ENCODE results near the gene LIM2. TPM values are rescaled to one million over a fixed set of nuclear protein-coding genes. Genes with fewer than 3 reads are reported as not detected.

LIM2 gene
- total and polyA plus RNA-seq, 2 of the 8 experiments (the other 6 are each of a cell fraction or from before 2014, with no cell fraction given), result not detected

DNA sequence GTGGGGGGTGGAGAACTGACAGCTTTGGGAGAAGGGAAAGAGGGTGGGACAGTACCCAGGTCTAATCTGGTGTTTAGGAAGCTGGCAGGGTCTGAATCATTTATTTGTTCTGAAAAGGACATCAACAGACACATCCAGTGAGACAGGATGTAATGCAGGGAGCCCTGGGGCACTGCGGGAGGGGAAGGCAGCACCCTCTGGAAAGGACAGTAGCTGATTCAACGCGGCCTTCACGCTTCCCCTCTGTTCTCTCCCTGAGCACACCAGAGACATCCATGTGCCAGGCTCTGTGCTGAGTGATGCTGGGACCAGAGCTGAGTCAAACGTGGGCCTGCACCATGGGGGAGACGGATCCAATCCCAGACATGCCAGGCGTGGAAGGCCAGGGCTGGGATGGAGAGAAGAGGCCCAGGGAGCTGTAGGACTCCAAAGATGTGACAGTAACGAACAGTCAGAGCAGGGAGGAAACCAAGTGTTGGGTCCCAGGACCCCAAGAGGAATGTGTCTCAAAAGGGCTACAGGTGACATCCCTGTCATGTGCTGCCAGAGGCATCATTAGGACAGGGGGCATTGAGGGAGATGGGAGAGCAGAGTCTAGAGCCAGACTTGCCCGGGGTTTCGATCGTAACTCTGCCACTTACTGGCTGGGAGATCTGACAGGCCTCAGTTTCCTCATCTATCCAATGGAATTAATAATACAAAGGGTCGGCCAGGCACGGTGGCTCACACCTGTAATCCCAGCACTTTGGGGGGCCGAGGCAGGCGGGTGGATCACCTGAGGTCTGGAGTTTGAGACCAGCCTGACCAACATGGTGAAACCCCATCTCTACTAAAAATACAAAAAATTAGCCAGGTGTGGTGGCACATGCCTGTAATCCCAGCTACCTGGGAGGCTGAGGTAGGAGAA, 23.3 kb downstream of the LIM2 start:
- Histone ChIP-seq H3K27ac (ENCODE audit: low read depth, low read length) (no peak overlapping the region), H3K79me1 (ENCODE audit: low read depth, low read length) (no peaks in the 10 kb centered on the region), H4K20me1 (replicated peaks in 1 of 2; ENCODE audit: control insufficient read depth in 1 of 2, insufficient read depth in 2 of 2, low read length in 2 of 2) (no peaks in the 10 kb centered on the region), H2AFZ (ENCODE audit: low read length) (no peak overlapping the region), H2BK20ac (ENCODE audit: low read length) (no peak overlapping the region), H2BK12ac (ENCODE audit: low read depth, low read length) (0 out of 2 replicates have a peak overlapping the region, but pooled peaks have one; percentile 27), H3K4me1 (replicated peaks in 1 of 4; ENCODE audit: control insufficient read depth in 3 of 4, insufficient read depth in 4 of 4, low read length in 3 of 4) (peaks cover 2 to 18% (median 11%) of the 10 kb centered on the region in 4 experiments), H3K23me2 (ENCODE audit: low read depth, low read length) (peaks cover 18% of the 10 kb centered on the region), H3K4me2 (ENCODE audit: insufficient read depth in 1 of 2, low read depth in 2 of 2, low read length in 2 of 2) (no peak overlapping the region; a peak in 1 of 4 replicates), H3K18ac (ENCODE audit: extremely low read depth, low read length) (no peak overlapping the region), H2BK5ac (ENCODE audit: low read depth, low read length) (0 out of 2 replicates have a peak overlapping the region, but pooled peaks have one; percentile 16), H3K79me2 (ENCODE audit: control insufficient read depth in 1 of 2, insufficient read depth in 2 of 2, low read length in 2 of 2) (no peaks in the 10 kb centered on the region), H2BK15ac (ENCODE audit: low read length) (no peak overlapping the region), H4K8ac (ENCODE audit: extremely low read depth, insufficient read depth, low read length) (peak overlapping the region; percentile 35; the same call in 1 of the 2 replicates), H3K4me3 (ENCODE audit: extremely low read depth in 1 of 4, insufficient read depth in 2 of 4, low read depth in 3 of 4, low read length in 4 of 4) (no peak overlapping the region), H2BK120ac (replicated peaks; ENCODE audit: low read depth, low read length) (no peak overlapping the region), H3K4ac (replicated peaks; ENCODE audit: insufficient read length, low read depth, low read length) (peak overlapping the region; percentile 50), H3K9ac (replicated peaks in 1 of 4; ENCODE audit: extremely low read depth in 1 of 4, low read depth in 3 of 4, low read length in 3 of 4) (no peak overlapping the region), H3K14ac (ENCODE audit: insufficient read length) (no peak overlapping the region), H3K56ac (replicated peaks; ENCODE audit: insufficient read length, low read depth, low read length) (no peak overlapping the region), H3K36me3 (ENCODE audit: control insufficient read depth in 2 of 4, insufficient read depth in 4 of 4, low read length in 3 of 4) (no peaks in the 10 kb centered on the region), H3K9me3 (ENCODE audit: insufficient read depth in 2 of 2, low read depth in 1 of 2, low read length in 1 of 2) (no peaks in the 10 kb centered on the region), H4K91ac (replicated peaks; ENCODE audit: insufficient read length, low read length) (peak overlapping the region; percentile 71), H2AK5ac (ENCODE audit: low read depth, low read length) (peak overlapping the region; percentile 65; the same call in 1 of the 2 replicates), H4K5ac (ENCODE audit: insufficient read length, low read depth, low read length) (no peak overlapping the region), H3K27me3 (replicated peaks in 1 of 4; ENCODE audit: control insufficient read depth in 3 of 4, extremely low read depth in 1 of 4, insufficient read depth in 3 of 4, low read length in 3 of 4) (no peaks in the 10 kb centered on the region), H3K23ac (ENCODE audit: insufficient read length) (no peak overlapping the region)
- DNase-seq (ENCODE audit: low read depth in 1 of 2, low spot score in 2 of 2) (no peak), FAIRE-seq (no peak)
- POLR2A ChIA-PET (ENCODE audit: partially characterized antibody), result interaction anchor here (2.1 to 2.9 kb wide), 2 partner anchors 12 to 23 kb away, joined by 6 to 13 read pairs; partner anchors contain the start of gene VSIG10L
- 85% methylated on average over 15 of the region's 15 CpGs; no CpG with 5 or more reads in 1 of the 2 experiments for WGBS, 2 experiments (ENCODE audit: extremely low coverage in 1 of 2, insufficient coverage in 1 of 2, insufficient read length in 1 of 2, insufficient replicate concordance in 2 of 2, low coverage in 1 of 2, low lambda C conversion rate in 2 of 2, missing lambda C conversion rate in 1 of 2)
- CTCF ChIA-PET (ENCODE audit: partially characterized antibody), result interaction anchor here (0.7 to 3.5 kb wide), 6 partner anchors 15 to 70 kb away, joined by 3 to 14 read pairs (median 4); partner anchors contain the start of gene VSIG10L
- TF ChIP-seq EZH2 (IDR thresholded peaks at IDR 0.05; ENCODE audit: low read depth, low read length, severe bottlenecking) (no peak), GABPA (IDR thresholded peaks at IDR 0.05; ENCODE audit: borderline replicate concordance, insufficient read depth, low read length) (no peak), RNF2 (IDR thresholded peaks at IDR 0.05; ENCODE audit: borderline replicate concordance, low read depth, low read length, missing control alignments, poor library complexity, severe bottlenecking) (no peak), SP1 (IDR thresholded peaks at IDR 0.05; ENCODE audit: low read depth, low read length) (no peak), CTBP2 (IDR thresholded peaks at IDR 0.05; ENCODE audit: borderline replicate concordance, insufficient read depth, insufficient read length, low read length) (no peak), RFX5 (IDR thresholded peaks at IDR 0.05; ENCODE audit: borderline replicate concordance, low read depth, low read length) (no peak), EP300 (IDR thresholded peaks at IDR 0.05; ENCODE audit: borderline replicate concordance in 1 of 2, low read depth in 2 of 2, low read length in 2 of 2) (no peak)
- TF ChIP-seq, protein P1, sequence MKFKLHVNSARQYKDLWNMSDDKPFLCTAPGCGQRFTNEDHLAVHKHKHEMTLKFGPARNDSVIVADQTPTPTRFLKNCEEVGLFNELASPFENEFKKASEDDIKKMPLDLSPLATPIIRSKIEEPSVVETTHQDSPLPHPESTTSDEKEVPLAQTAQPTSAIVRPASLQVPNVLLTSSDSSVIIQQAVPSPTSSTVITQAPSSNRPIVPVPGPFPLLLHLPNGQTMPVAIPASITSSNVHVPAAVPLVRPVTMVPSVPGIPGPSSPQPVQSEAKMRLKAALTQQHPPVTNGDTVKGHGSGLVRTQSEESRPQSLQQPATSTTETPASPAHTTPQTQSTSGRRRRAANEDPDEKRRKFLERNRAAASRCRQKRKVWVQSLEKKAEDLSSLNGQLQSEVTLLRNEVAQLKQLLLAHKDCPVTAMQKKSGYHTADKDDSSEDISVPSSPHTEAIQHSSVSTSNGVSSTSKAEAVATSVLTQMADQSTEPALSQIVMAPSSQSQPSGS (IDR thresholded peaks at IDR 0.05; ENCODE audit: low read length), result no peak

Data from H1 (cell line).